Suprapubic skin (tissue), 4 donors: ENCODE measurements around the gene COQ2. TPM values are rescaled to one million over a fixed set of nuclear protein-coding genes. Genes with fewer than 3 reads are reported as not detected.
"Not testable (repeated sequence)": the region's sequence is repeated elsewhere in the genome, so short reads cannot be mapped to it uniquely, and the experiment has no call there.

Experiments used
- DNase-seq, 2 donors: peaks; one replicate each; pipeline ENCODE4 v3.0.0-alpha.2; 2019; ENCODE audit warnings: low spot score in 2 of 2
- H3K27ac ChIP-seq: fragments of 200-600 bp; sonication (generic); one replicate; pipeline ENCODE4 v1.5.1; 2019
- H3K27me3 ChIP-seq: fragments of 200-600 bp; sonication (generic); one replicate; pipeline ENCODE4 v1.5.1; 2019
- H3K36me3 ChIP-seq: fragments of 200-600 bp; sonication (generic); one replicate; pipeline ENCODE4 v1.5.1; 2019
- H3K4me1 ChIP-seq: fragments of 200-600 bp; sonication (generic); one replicate; pipeline ENCODE4 v1.5.1; 2019
- H3K4me3 ChIP-seq: fragments of 200-600 bp; sonication (generic); one replicate; pipeline ENCODE4 v1.5.1; 2019; ENCODE audit warnings: mild to moderate bottlenecking
- H3K9me3 ChIP-seq: fragments of 200-600 bp; sonication (generic); one replicate; pipeline ENCODE4 v1.5.1; 2019
- CTCF ChIP-seq, 2 donors: fragments of 200-600 bp in 1 of 2; fragments of 450-650 bp in 1 of 2; sonication (generic) in 1 of 2; IDR thresholded peaks; one replicate each; pipeline ENCODE4 v1.5.1; 2016 to 2019; ENCODE audit warnings: antibody characterized with exemption in 2 of 2, mild to moderate bottlenecking in 1 of 2, moderate library complexity in 1 of 2
- EP300 ChIP-seq: sonication (generic); formaldehyde crosslinking; IDR thresholded peaks from one replicate; pipeline ENCODE4 v1.6.1; 2017; ENCODE audit warnings: antibody characterized with exemption
- POLR2A ChIP-seq, 2 donors: fragments of 450-650 bp; IDR thresholded peaks; one replicate each; pipeline ENCODE4 v1.6.1; 2017; ENCODE audit warnings: antibody characterized with exemption in 2 of 2, mild to moderate bottlenecking in 2 of 2, moderate library complexity in 2 of 2
- POLR2AphosphoS5 ChIP-seq, 3 donors: sonication (generic); formaldehyde crosslinking; IDR thresholded peaks; one replicate each; pipeline ENCODE4 v1.6.1; 2017; ENCODE audit warnings: antibody characterized with exemption in 3 of 3
- WGBS: methylation state at CpG from one replicate; pipeline ENCODE4 v1.1.5; 2018; 5-methylcytosine and 5-hydroxymethylcytosine counted together
- total RNA-seq, 4 donors: library from RNA; depleted of rRNA; stranded (reverse); fragments of >200 nt; gene quantifications; one replicate each; pipeline ENCODE4 v1.1.0, GENCODE V29; 2016

COQ2 gene
- total RNA-seq, 4 donors from 2014 or later, result 8.0 to 17.2 (median 13.4) TPM

- TF ChIP-seq EP300, result no peak
- TF ChIP-seq POLR2AphosphoS5 (IDR thresholded peaks at IDR 0.05), result no peak
- TF ChIP-seq CTCF (IDR thresholded peaks at IDR 0.05), result no peak
- WGBS, result 62% methylated on average over 4 of the region's 4 CpGs
Measured at GRCh38 chr4:83281307-83281706, 3.3 kb downstream of the COQ2 start.

GRCh38 chr4:83276299-83277040 is 8.1 kb downstream of the COQ2 start:
- no peak for TF ChIP-seq EP300
- TF ChIP-seq CTCF (IDR thresholded peaks at IDR 0.05), result no peak
- no peak for TF ChIP-seq POLR2A (IDR thresholded peaks at IDR 0.05)
- TF ChIP-seq POLR2AphosphoS5 (IDR thresholded peaks at IDR 0.05), result no peak
- Histone ChIP-seq H3K4me1 (peaks cover 2% of the 10 kb centered on the region), H3K9me3 (no peaks in the 10 kb centered on the region), H3K4me3 (no peak overlapping the region), H3K27ac (no peak overlapping the region), H3K36me3 (no peaks in the 10 kb centered on the region), H3K27me3 (no peaks in the 10 kb centered on the region)
- 86% methylated on average over 3 of the region's 3 CpGs for WGBS
- DNase-seq, result no peak

More at GRCh38 chr4:83281307-83281706, 3.3 kb downstream of the COQ2 start:
- no peak for DNase-seq
- no peak overlapping the region for H3K4me3 ChIP-seq
- H3K36me3 ChIP-seq, result no peaks in the 10 kb centered on the region
- no peaks in the 10 kb centered on the region for H3K27me3 ChIP-seq
- H3K27ac ChIP-seq, result no peak overlapping the region
- peaks cover 22% of the 10 kb centered on the region for H3K4me1 ChIP-seq
- H3K9me3 ChIP-seq, result no peaks in the 10 kb centered on the region

- not testable (repeated sequence) for H3K4me1 ChIP-seq, H3K4me3 ChIP-seq, H3K27ac ChIP-seq, H3K27me3 ChIP-seq, H3K9me3 ChIP-seq, DNase-seq
- H3K36me3 ChIP-seq, result peaks cover 11% of the 10 kb centered on the region
- 93% methylated on average over 3 of the region's 3 CpGs for WGBS
Measured at GRCh38 chr4:83273926-83274325, 10.7 kb downstream of the COQ2 start.

GRCh38 chr4:83272900-83273299 is 11.7 kb downstream of the COQ2 start:
- H3K9me3 ChIP-seq, result no peaks in the 10 kb centered on the region
- no peak overlapping the region for H3K27ac ChIP-seq
- DNase-seq, result no peak
- TF ChIP-seq EP300 (no peak), POLR2AphosphoS5 (IDR thresholded peaks at IDR 0.05) (no peak), POLR2A (IDR thresholded peaks at IDR 0.05) (no peak), CTCF (IDR thresholded peaks at IDR 0.05) (no peak)
- no peak overlapping the region for H3K4me3 ChIP-seq
- H3K36me3 ChIP-seq, result peaks cover 11% of the 10 kb centered on the region
- WGBS, result 89% methylated on average over 5 of the region's 5 CpGs
- H3K27me3 ChIP-seq, result no peaks in the 10 kb centered on the region
- no peaks in the 10 kb centered on the region for H3K4me1 ChIP-seq

- 87% methylated on average over 1 of the region's 1 CpG for whole genome bisulfite sequencing
- H3K4me3 ChIP-seq, result no peak overlapping the region
- TF ChIP-seq CTCF (IDR thresholded peaks at IDR 0.05) (no peak), POLR2A (IDR thresholded peaks at IDR 0.05) (no peak), EP300 (no peak), POLR2AphosphoS5 (IDR thresholded peaks at IDR 0.05) (no peak)
- H3K36me3 ChIP-seq, result peaks cover 13% of the 10 kb centered on the region
- no peak for DNase-seq
- H3K4me1 ChIP-seq, result no peaks in the 10 kb centered on the region
- no peaks in the 10 kb centered on the region for H3K9me3 ChIP-seq
- no peaks in the 10 kb centered on the region for H3K27me3 ChIP-seq
- no peak overlapping the region for H3K27ac ChIP-seq
Measured at GRCh38 chr4:83269256-83269655, 15.3 kb downstream of the COQ2 start.

- no peaks in the 10 kb centered on the region for H3K4me1 ChIP-seq
- DNase-seq, result no peak
- no peaks in the 10 kb centered on the region for H3K9me3 ChIP-seq
- peaks cover 17% of the 10 kb centered on the region for H3K36me3 ChIP-seq
- no peak overlapping the region for H3K27ac ChIP-seq
- 50% methylated on average over 2 of the region's 2 CpGs for WGBS
- no peak overlapping the region for H3K4me3 ChIP-seq
- no peak for TF ChIP-seq POLR2A (IDR thresholded peaks at IDR 0.05)
- no peak for TF ChIP-seq POLR2AphosphoS5 (IDR thresholded peaks at IDR 0.05)
- TF ChIP-seq EP300, result no peak
- TF ChIP-seq CTCF (IDR thresholded peaks at IDR 0.05), result no peak
- no peaks in the 10 kb centered on the region for H3K27me3 ChIP-seq
Measured at GRCh38 chr4:83268491-83268890, 16.1 kb downstream of the COQ2 start.
